ENCODE measurements around the gene SCART1. TPM values are rescaled to one million over a fixed set of nuclear protein-coding genes. Genes with fewer than 3 reads are reported as not detected.

Gene SCART1
- polyA plus RNA-seq, 4 donors = 0.86 to 3.6 (median 2.1) TPM

GRCh38 chr10:133454204-133454893 is 604 bp downstream of the SCART1 start:
- DNase-seq (ENCODE audit: low read depth in 4 of 4, low spot score in 3 of 4) = no peak

DNA sequence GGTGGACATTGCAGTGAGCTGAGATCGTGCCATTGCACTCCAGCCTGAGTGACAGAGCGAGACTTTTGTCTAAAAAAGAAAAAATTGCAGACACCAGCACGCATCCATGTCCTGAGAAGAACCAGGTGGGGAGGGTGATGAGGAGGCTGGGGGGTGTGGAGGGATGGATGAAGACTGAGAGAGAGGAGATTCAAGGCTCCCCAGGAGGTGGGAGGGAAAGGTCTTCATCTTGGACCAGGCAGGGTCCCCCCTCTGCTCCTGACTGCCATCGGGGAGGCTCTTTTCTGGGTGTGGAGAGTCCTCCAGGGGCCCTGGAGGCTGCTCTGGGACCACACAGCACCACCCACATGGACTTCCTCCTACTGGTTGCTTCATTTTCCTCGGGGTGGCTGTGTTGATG is 1.5 kb downstream of the SCART1 start:
- DNase-seq (ENCODE audit: low read depth in 4 of 4, low spot score in 3 of 4) = no peak

DNA sequence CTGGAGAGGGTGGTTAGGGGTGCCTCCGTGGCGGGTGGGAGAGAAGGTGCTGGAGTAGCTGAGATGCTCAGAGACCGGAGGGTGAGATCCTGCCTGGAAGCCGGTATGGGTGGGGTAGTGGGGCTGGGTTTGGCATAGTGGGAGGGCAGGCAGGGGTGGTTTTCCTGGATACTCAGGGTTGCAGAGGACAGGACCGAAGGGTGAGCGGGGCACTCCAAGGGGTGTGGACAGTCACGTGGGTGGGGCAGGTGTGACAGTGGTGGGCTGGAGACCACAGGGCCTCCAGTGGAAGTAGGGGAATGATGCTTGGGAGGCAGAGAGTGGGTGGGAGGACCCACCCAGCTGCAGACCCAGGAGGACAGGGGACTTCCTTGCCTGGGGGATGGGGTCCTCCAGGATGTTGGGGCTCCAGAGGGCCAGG is 1.9 kb downstream of the SCART1 start:
- DNase-seq (ENCODE audit: low read depth in 4 of 4, low spot score in 3 of 4) = no peak

DNA sequence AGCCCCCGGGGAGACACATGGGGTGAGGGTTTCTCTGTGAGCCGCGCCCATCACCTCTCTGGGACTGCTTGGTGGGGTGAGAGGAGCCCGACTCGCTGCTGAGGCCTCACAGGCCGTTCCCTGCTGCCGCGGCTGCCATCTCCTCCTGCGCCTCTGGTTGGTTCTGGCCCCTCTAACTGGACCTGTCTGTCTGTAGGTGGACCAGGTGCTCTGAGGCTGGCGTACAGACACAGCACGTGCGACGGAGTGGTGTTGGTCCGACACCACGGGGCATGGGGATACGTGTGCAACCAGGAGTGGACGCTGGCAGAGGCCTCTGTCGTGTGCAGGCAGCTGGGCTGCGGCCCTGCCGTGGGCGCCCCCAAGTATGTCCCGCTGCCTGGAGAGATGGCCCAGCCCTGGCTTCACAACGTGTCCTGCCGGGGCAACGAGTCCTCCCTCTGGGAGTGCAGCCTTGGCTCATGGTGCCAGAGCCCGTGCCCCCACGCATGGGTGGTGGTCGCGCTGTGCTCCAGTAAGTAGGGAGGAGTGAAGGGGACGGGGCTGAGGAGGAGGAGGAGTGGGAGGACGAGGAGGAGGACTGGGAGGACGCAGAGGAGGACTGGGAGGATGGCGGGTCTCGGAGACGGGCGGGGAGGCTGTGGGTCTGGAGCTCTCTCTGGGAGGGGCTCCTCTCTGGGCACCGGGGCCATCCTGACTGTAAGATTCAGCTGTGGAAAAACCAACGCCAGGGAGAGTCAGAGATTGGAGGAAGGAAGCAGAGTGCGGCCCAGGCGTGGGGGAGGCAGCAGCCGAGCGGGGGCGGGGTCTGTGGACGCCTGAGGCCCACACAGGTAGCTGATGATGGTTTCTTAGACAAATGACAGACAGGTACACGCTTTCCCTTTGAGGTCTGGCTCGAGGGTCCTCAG is 2.6 kb downstream of the SCART1 start:
- no peak for DNase-seq (ENCODE audit: low read depth in 4 of 4, low spot score in 3 of 4)

DNA sequence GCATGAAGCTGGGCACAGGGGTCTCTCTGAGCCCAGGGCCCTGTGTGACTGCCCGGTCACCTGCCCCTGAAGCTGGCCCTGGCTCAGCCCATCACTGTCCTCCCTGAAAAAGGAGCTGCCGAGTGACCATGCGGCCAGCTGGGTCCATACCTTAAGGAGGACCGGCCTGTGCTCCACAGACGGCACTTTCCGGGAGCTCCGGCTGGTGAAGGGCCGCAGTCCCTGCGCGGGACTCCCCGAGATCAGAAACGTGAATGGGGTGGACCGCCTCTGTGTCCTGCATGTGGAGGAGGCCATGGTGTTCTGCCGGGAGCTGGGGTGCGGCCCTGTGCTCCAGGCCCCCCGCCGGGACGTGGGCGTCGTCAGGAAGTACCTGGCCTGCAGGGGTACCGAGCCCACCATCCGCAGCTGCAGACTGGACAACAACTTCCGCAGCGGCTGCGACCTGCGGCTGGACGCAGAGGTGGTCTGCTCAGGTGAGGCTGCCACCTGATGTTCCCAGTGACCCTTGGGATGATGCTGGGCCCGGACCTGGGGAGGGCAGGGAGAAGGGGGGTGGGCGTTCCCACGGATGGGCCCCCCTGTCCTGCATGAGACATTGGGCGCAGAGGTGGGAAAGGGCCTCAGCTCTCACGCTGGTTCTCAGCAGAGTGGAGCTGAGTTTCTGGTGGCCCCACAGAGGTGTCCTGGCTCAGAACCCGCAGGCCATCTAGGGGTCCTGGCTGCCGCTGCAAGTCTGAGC is 3.5 kb downstream of the SCART1 start:
- DNase-seq (ENCODE audit: low read depth in 4 of 4, low spot score in 3 of 4) = no peak

- no peak for DNase-seq (ENCODE audit: low read depth in 4 of 4, low spot score in 3 of 4)
Observed at GRCh38 chr10:133458021-133458709, 4.4 kb downstream of the SCART1 start.

DNA sequence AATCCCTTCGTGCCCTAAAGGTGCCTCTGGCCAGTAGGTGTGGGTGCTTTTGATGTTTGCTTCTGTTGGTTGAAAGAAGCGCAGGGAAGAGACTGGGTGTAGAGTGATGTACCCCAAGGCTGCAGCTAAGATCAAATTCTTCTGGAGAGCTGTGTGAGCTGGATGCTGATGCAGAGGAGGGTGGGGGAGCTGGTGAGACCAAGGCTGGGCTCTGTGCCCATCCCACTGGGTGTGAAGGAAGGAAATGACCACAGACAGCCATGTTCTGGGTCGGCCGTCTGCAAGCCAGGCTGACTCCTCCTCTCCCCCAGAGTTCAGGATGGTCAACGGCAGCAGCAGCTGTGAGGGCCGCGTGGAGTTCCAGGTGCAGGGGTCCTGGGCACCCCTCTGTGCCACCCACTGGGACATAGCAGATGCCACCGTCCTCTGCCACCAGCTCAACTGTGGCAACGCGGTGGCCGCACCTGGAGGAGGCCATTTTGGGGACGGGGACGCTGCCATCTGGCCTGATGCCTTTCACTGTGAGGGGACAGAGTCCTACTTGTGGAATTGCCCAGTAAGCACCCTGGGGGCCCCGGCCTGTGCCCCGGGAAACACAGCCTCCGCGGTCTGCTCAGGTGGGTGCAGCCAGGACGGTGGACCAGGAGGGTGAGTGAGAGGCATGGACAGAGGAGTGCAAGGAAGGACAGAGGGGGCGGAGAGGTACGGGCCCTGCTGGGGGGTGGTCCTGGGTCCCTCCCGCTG is 5.1 kb downstream of the SCART1 start:
- no peak for DNase-seq (ENCODE audit: low read depth in 4 of 4, low spot score in 3 of 4)

DNA sequence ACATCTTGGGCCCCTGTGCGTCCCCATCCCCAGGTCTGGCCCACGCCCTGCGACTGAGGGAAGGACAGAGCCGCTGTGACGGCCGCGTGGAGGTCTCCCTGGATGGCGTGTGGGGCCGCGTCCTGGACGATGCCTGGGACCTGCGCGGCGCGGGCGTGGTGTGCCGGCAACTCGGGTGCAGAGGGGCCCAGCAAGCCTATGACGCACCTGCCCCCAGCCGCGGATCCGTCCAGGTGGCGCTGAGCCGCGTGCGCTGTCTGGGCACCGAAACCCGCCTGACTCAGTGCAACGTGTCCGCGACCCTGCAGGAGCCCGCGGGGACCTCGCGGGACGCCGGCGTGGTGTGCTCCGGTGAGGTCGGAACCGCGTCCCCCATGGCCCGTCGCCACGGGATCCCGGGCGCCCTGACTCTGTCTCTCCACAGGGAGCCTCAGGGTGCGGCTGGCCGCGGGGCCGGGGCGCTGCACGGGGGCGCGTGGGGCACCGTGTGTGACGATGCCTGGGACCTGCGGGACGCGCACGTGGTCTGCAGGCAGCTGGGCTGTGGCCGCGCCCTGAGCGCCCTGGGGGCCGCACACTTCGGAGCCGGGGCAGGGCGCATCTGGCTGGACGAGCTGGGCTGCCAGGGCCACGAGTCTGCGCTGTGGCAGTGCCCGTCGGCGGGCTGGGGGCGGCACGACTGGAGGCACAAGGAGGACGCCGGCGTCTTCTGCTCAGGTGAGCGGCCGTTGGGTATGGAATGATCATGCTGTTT is 5.9 kb downstream of the SCART1 start:
- DNase-seq (ENCODE audit: low read depth in 4 of 4, low spot score in 3 of 4) = no peak

DNA sequence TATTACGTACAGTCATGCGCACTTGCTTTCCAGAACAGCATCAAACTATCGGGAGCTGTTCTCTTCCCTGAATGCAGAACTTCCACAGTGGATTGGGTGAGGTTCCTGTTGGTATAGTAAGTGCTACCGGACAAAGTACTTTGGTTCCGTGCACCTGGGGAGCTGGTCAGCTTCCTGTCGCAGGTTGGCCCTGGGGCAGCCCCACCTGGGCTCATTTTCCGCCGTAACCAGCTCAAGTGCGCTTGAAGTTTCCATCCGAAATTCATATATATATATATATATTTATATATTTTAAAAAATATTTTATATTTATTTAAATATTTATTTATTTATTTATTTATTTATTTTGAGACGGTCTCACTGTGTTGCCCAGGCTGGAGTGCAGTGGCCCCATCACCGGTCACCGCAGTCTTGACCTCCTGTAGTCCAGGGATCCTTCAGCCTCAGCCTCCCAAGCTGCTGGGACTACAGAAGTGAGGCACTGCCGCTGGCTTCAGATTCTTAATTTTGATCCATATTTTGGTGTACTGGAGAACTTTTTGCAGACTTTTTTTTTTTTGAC is 6.5 kb downstream of the SCART1 start:
- no peak for DNase-seq (ENCODE audit: low read depth in 4 of 4, low spot score in 3 of 4)

- DNase-seq (ENCODE audit: low read depth in 4 of 4, low spot score in 3 of 4) = no peak
Observed at GRCh38 chr10:133461027-133461426, 7.3 kb downstream of the SCART1 start.

- no peak for DNase-seq (ENCODE audit: low read depth in 4 of 4, low spot score in 3 of 4)
Observed at GRCh38 chr10:133461841-133462240, 8.1 kb downstream of the SCART1 start.

GRCh38 chr10:133462512-133463305 is 9.0 kb downstream of the SCART1 start:
- no peak for DNase-seq (ENCODE audit: low read depth in 4 of 4, low spot score in 3 of 4)

- DNase-seq (ENCODE audit: low read depth in 4 of 4, low spot score in 3 of 4) = no peak
Observed at GRCh38 chr10:133464582-133465031, 10.9 kb downstream of the SCART1 start.

DNA sequence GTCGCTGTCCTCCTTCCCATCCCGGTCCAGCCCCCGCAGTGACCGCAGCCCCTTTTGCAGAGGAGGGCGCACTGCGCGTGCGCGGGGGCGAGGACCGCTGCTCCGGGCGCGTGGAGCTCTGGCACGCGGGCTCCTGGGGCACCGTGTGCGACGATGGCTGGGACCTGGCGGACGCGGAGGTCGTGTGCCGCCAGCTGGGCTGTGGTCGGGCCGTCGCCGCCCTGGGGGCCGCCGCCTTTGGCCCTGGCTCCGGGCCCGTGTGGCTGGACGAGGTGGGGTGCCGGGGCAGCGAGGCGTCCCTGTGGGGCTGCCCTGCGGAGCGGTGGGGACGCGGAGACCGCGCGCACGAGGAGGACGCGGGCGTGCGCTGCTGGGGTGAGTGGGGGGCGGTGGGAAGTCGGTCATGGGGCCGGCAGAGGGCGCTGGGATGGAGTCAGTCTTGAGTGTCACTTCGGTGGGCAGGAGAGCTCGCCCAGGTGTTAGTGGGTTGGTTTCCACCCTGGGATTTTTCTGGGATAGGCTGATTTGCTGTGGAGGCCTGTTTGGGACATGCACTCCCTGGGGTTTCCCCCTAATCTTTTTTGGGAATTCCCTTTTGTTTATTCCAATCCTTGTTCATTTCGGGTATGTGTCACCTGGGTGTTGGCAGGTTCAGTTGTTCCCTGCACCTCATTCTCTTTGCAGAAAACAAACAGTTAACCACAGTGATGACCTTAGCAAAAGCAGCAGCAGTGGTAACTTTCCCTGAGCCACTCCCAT is 11.6 kb downstream of the SCART1 start:
- DNase-seq (ENCODE audit: low read depth in 4 of 4, low spot score in 3 of 4) = no peak

DNA sequence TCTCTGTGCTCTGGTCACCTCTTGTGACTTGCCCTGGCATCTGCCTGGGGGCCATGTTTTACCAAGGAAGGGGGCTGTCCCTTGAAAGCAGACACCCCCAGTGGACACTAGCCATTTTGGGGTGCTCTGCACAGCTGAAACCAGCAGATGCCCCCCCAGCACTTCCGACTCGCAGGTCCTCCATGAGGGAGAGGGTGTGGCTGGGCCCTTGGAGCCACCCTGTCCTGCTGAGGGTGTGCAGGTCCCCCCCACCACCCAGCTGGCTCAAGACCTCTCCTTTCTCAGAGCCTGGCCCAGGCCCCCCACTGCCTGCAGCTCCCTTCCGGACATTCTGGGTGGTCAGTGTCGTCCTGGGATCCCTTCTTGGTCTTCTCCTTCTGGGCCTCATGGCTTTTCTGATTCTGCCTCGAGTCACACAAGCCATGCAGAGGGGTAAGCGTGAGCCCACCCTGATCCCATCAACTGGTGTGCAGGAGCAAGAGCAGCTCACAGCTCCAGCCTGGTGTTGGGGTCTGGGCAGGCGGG is 12.3 kb downstream of the SCART1 start:
- no peak for DNase-seq (ENCODE audit: low read depth in 4 of 4, low spot score in 3 of 4)

DNA sequence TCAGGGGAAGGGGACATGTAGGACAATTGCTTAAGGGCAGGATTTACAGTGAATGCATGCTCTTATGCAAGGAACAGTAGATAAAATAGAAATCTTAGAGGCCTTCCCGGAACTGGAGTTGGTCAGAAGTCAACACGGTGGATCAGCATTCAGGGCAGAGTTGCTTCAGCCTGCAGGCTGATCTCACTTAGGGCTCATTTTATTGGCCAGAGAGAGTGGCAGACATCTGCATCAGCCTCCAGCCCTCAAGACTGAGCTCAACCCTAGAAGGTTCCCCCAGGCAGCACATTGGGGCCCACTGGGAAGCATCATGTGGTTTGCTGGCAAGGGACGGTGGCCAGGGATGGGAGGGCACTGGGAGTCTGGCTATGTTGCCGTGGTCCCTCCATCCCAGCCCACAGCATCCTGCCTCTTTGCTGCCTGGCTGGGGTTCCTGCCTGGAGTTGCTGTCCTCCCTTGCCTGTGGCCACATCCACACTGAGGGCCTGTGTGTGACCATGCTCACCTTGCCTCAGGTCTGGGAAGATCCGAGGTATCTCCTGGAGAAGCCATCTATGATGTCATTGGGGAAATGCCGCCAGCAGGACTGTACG is 13.0 kb downstream of the SCART1 start:
- DNase-seq (ENCODE audit: low read depth in 4 of 4, low spot score in 3 of 4) = no peak
